ENCODE results near the gene VAV1.

DNA sequence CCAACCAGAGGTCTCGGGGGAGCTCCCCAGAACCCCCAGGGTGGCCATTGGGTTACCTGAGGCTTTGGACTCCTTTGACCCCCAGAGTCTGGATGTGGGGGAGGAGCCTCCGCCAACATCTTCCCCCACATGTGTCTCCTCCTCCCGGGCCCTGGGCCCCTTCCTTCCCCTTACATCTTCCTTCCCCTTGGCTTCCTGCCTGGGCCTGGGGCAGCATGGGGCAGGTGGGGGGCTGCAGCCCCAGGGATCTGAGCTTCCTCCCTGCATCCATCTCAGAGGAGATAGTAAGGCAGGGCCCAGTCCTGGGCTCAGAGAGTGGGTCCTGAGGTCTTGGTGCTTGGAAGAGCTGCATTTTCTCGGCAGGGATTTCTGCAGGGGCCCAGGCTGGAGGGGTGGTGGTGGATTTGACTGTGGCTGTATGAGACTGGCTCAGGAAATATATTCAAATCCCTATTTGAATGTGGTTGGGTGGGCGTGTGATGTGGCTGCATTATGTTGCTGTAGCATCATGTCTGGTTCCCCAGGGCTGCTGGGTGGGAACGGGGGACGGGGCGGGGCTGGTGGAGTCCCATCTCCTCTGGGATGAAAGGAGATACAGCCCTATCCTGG is 919 bp downstream of the VAV1 start:
- TF ChIP-seq MYC (IDR thresholded peaks at IDR 0.05; ENCODE audit: low read depth, low read length) (peak; percentile 62; the same call in 1 of the 2 replicates), POLR2A (IDR thresholded peaks at IDR 0.05; ENCODE audit: extremely low read depth, insufficient read length) (peak; percentile 15), CTCF (IDR thresholded peaks at IDR 0.05; ENCODE audit: low read depth, low read length) (no peak)
